H1 (cell line): ENCODE results near the gene CHRM1.

ENCODE experiments used
- ATF2 ChIP-seq: IDR thresholded peaks from 2 replicates; pipeline ENCODE4 v1.6.1; 2012; ENCODE audit warnings: low read length, inconsistent platforms
- CTCF ChIP-seq, 3 experiments: IDR thresholded peaks; 1 replicate in 2 of 3; 2 replicates in 1 of 3; pipeline versions ENCODE4 v1.5.1 to v1.6.1; 2011; ENCODE audit warnings: low read length in 3 of 3, mild to moderate bottlenecking in 3 of 3, inconsistent platforms in 2 of 3, low read depth in 1 of 3, moderate library complexity in 1 of 3; ENCODE audit not compliant: insufficient read depth in 1 of 3; ENCODE audit errors: control extremely low read depth in 1 of 3
- RNF2 ChIP-seq: fragments of 200-900, 300-1000 bp; sonication (generic); IDR thresholded peaks from 2 replicates; pipeline ENCODE4 v1.7.1; 2016; ENCODE audit warnings: borderline replicate concordance, low read depth, mild to moderate bottlenecking, antibody characterized with exemption, low read length; ENCODE audit not compliant: poor library complexity, severe bottlenecking; ENCODE audit errors: missing control alignments
- RXRA ChIP-seq: IDR thresholded peaks from 2 replicates; pipeline ENCODE4 v1.6.1; 2011; ENCODE audit warnings: low read depth, mild to moderate bottlenecking, low read length, moderate library complexity; ENCODE audit not compliant: insufficient read depth
- SIRT6 ChIP-seq: IDR thresholded peaks from one replicate; pipeline ENCODE4 v1.7.1; 2012; ENCODE audit warnings: low read length, inconsistent platforms
- TAF1 ChIP-seq: IDR thresholded peaks from 2 replicates; pipeline ENCODE4 v1.6.1; 2011; ENCODE audit warnings: mild to moderate bottlenecking, low read depth, low read length

GRCh38 chr11:62912268-62912667, 8.9 kb downstream of the CHRM1 start:
- TF ChIP-seq TAF1: no peak
- no peak for TF ChIP-seq SIRT6
- no peak for TF ChIP-seq ATF2
- no peak for TF ChIP-seq CTCF (IDR thresholded peaks at IDR 0.05; ENCODE audit: control extremely low read depth in 1 of 3, insufficient read depth in 1 of 3, low read depth in 1 of 3, low read length in 3 of 3)
- no peak for TF ChIP-seq RXRA
- no peak for TF ChIP-seq RNF2
